ENCODE data around the gene KIT.

The KIT gene

GRCh38 chr4:54677416-54677815 lies 19.7 kb downstream of the KIT start:
- no peak for TF ChIP-seq CTCF (IDR thresholded peaks at IDR 0.05; ENCODE audit: low read depth, low read length, missing control alignments)
- H3K4me3 ChIP-seq (ENCODE audit: low read depth, low read length), result no peak overlapping the region
- DNase-seq (ENCODE audit: low read depth), result no peak
- in situ Hi-C loops (cut with HindIII; ENCODE audit: low sequenced_read_pairs), result no loop called here

GRCh38 chr4:54677853-54678650 lies 20.3 kb downstream of the KIT start:
- no peak for DNase-seq (ENCODE audit: low read depth)
- no peak for TF ChIP-seq CTCF (IDR thresholded peaks at IDR 0.05; ENCODE audit: low read depth, low read length, missing control alignments)
- no peak overlapping the region for H3K4me3 ChIP-seq (ENCODE audit: low read depth, low read length)
- in situ Hi-C loops (cut with HindIII; ENCODE audit: low sequenced_read_pairs), result no loop called here

GRCh38 chr4:54678826-54679225 lies 21.1 kb downstream of the KIT start:
- H3K4me3 ChIP-seq (ENCODE audit: low read depth, low read length), result no peak overlapping the region
- DNase-seq (ENCODE audit: low read depth), result no peak
- TF ChIP-seq CTCF (IDR thresholded peaks at IDR 0.05; ENCODE audit: low read depth, low read length, missing control alignments), result no peak
- in situ Hi-C loops (cut with HindIII; ENCODE audit: low sequenced_read_pairs), result no loop called here

- in situ Hi-C loops (cut with HindIII; ENCODE audit: low sequenced_read_pairs), result no loop called here
- DNase-seq (ENCODE audit: low read depth), result no peak
- TF ChIP-seq CTCF (IDR thresholded peaks at IDR 0.05; ENCODE audit: low read depth, low read length, missing control alignments), result no peak
- H3K4me3 ChIP-seq (ENCODE audit: low read depth, low read length), result no peak overlapping the region
Observed at GRCh38 chr4:54679813-54680212, 22.1 kb downstream of the KIT start.

- TF ChIP-seq CTCF (IDR thresholded peaks at IDR 0.05; ENCODE audit: low read depth, low read length, missing control alignments), result peak; percentile 43
- no peak for DNase-seq (ENCODE audit: low read depth)
- no peak overlapping the region for H3K4me3 ChIP-seq (ENCODE audit: low read depth, low read length)
- in situ Hi-C loops (cut with HindIII; ENCODE audit: low sequenced_read_pairs), result no loop called here
Observed at GRCh38 chr4:54683616-54684346, 26.0 kb downstream of the KIT start.

- no peak for TF ChIP-seq CTCF (IDR thresholded peaks at IDR 0.05; ENCODE audit: low read depth, low read length, missing control alignments)
- DNase-seq (ENCODE audit: low read depth), result no peak
- in situ Hi-C loops (cut with HindIII; ENCODE audit: low sequenced_read_pairs), result no loop called here
- no peak overlapping the region for H3K4me3 ChIP-seq (ENCODE audit: low read depth, low read length)
Observed at GRCh38 chr4:54685810-54686209, 28.1 kb downstream of the KIT start.

Data from astrocyte of the cerebellum (primary cell).